Activated T-cell treated with anti-CD3 and anti-CD28 coated beads, Interleukin-2, amount 50 U/mL, for 1 hour (primary cell): ENCODE results near the gene HSPA14.
"Not testable (repeated sequence)": the region's sequence is repeated elsewhere in the genome, so short reads cannot be mapped to it uniquely, and the experiment has no call there.

Experiments
- DNase-seq: peaks from one replicate; pipeline ENCODE4 v3.0.0-alpha.2; 2020

Gene HSPA14

GRCh38 chr10:14837003-14837756 lies 926 bp upstream of the HSPA14 start:
- no peak for DNase-seq

GRCh38 chr10:14838582-14839304 lies 637 bp downstream of the HSPA14 start:
- peak; percentile 36 for DNase-seq

GRCh38 chr10:14839305-14839695 lies 1.2 kb downstream of the HSPA14 start:
- no peak for DNase-seq

- no peak for DNase-seq
Observed at GRCh38 chr10:14840178-14840577, 2.1 kb downstream of the HSPA14 start.

- DNase-seq: no peak
Observed at GRCh38 chr10:14843327-14843988, 5.4 kb downstream of the HSPA14 start.

- DNase-seq: no peak
Observed at GRCh38 chr10:14844948-14845347, 6.8 kb downstream of the HSPA14 start.

- no peak for DNase-seq
Observed at GRCh38 chr10:14852236-14852635, 14.1 kb downstream of the HSPA14 start.

GRCh38 chr10:14855453-14855852 lies 17.3 kb downstream of the HSPA14 start:
- DNase-seq: no peak

GRCh38 chr10:14858338-14858960 lies 20.3 kb downstream of the HSPA14 start:
- DNase-seq: no peak

GRCh38 chr10:14859043-14859442 lies 20.9 kb downstream of the HSPA14 start:
- no peak for DNase-seq

GRCh38 chr10:14859775-14860174 lies 21.7 kb downstream of the HSPA14 start:
- DNase-seq: no peak

- no peak for DNase-seq
Observed at GRCh38 chr10:14860791-14861190, 22.7 kb downstream of the HSPA14 start.

- not testable (repeated sequence) for DNase-seq
Observed at GRCh38 chr10:14864466-14864865, 26.4 kb downstream of the HSPA14 start.

GRCh38 chr10:14864871-14865270 lies 26.8 kb downstream of the HSPA14 start:
- not testable (repeated sequence) for DNase-seq

GRCh38 chr10:14873090-14873760 lies 35.1 kb downstream of the HSPA14 start:
- no peak for DNase-seq

- DNase-seq: no peak
Observed at GRCh38 chr10:14875941-14876340, 37.8 kb downstream of the HSPA14 start.

GRCh38 chr10:14876764-14877163 lies 38.7 kb downstream of the HSPA14 start:
- no peak for DNase-seq

- peak; percentile 94 for DNase-seq
Observed at GRCh38 chr10:14878266-14879123, 40.4 kb downstream of the HSPA14 start, which contains the start of gene SUV39H2. Gene SUV39H2, plus strand, starts transcription at chr10:14878866. Its CDS starts 23 bp downstream, at chr10:14878889.

- no peak for DNase-seq
Observed at GRCh38 chr10:14879124-14879927, 41.2 kb downstream of the HSPA14 start.

- DNase-seq: no peak
Observed at GRCh38 chr10:14879928-14880193, 41.8 kb downstream of the HSPA14 start.

GRCh38 chr10:14880229-14880628 lies 42.1 kb downstream of the HSPA14 start:
- no peak for DNase-seq
